Astrocyte of the spinal cord (primary cell): Measurements from ENCODE around the gene COLEC11.

Experiments used
- DNase-seq: peaks from one replicate; pipeline ENCODE4 v3.0.0; 2011; ENCODE audit warnings: low read depth, low spot score
- H3K4me3 ChIP-seq: 2 replicates; pipeline ENCODE4 v1.5.1; 2011; ENCODE audit warnings: low read depth, mild to moderate bottlenecking, low read length, moderate library complexity
- CTCF ChIP-seq: IDR thresholded peaks from 2 replicates; pipeline ENCODE4 v1.5.1; 2012; ENCODE audit warnings: low read depth, mild to moderate bottlenecking, low read length, inconsistent platforms
- in situ Hi-C: cut with HindIII; loops from 2 replicates; pipeline ENCODE4 v1.10.0; 2017; ENCODE audit warnings: low sequenced_read_pairs

The COLEC11 gene

GRCh38 chr2:3675687-3676086 lies 80.8 kb downstream of the COLEC11 start:
- no peak for DNase-seq
- no peak overlapping the region for H3K4me3 ChIP-seq
- in situ Hi-C loops, result no loop called here
- TF ChIP-seq CTCF, result no peak

GRCh38 chr2:3677436-3677835 lies 82.5 kb downstream of the COLEC11 start:
- DNase-seq, result no peak
- in situ Hi-C loops, result no loop called here
- TF ChIP-seq CTCF, result no peak
- H3K4me3 ChIP-seq, result no peak overlapping the region

- H3K4me3 ChIP-seq, result no peak overlapping the region
- no peak for TF ChIP-seq CTCF
- in situ Hi-C loops, result no loop called here
- no peak for DNase-seq
Measured at GRCh38 chr2:3678212-3678611, 83.3 kb downstream of the COLEC11 start.

GRCh38 chr2:3679180-3679579 lies 84.3 kb downstream of the COLEC11 start:
- TF ChIP-seq CTCF, result no peak
- no peak for DNase-seq
- in situ Hi-C loops, result no loop called here
- no peak overlapping the region for H3K4me3 ChIP-seq

GRCh38 chr2:3679616-3680393 lies 84.9 kb downstream of the COLEC11 start:
- H3K4me3 ChIP-seq, result no peak overlapping the region
- in situ Hi-C loops, result no loop called here
- TF ChIP-seq CTCF, result no peak
- DNase-seq, result no peak

GRCh38 chr2:3680548-3681345 lies 85.8 kb downstream of the COLEC11 start:
- H3K4me3 ChIP-seq, result no peak overlapping the region
- no peak for DNase-seq
- in situ Hi-C loops, result no loop called here
- no peak for TF ChIP-seq CTCF
